Measurements from ENCODE around the gene LPP.

DNA sequence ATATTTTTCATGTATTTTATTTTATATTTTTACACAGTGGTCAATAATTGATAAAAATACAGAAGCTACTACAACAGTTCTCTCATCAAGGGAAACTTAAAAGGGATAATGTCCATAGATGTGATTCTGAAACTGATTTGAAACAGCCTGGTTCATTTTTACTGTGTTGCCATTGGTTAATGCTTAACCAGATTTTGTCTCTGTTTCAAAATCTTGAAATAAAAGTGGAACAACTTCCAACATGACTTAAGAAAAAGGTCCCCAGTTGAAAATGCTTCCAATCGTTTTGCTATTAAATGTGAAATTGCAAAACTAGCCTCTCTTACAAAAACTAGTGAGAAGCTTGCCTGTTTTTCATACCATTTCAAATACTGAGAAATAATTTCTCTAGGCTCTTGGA lies 240.7 kb downstream of the LPP start:
- TF ChIP-seq POLR2A (IDR thresholded peaks at IDR 0.05; ENCODE audit: low read depth, low read length): no peak
- no peak for TF ChIP-seq POU2F2 (IDR thresholded peaks at IDR 0.05; ENCODE audit: low read depth, low read length)
- TF ChIP-seq TAF1 (IDR thresholded peaks at IDR 0.05; ENCODE audit: low read depth, low read length): no peak
- TF ChIP-seq POLR2AphosphoS5 (IDR thresholded peaks at IDR 0.05; ENCODE audit: low read depth, low read length): no peak
- no peak for TF ChIP-seq SPI1 (IDR thresholded peaks at IDR 0.05; ENCODE audit: low read depth, low read length)
- no peak for TF ChIP-seq PAX5 (IDR thresholded peaks at IDR 0.05; ENCODE audit: insufficient read depth, low read length, severe bottlenecking)

All from GM12891 (cell line).